Measurements from ENCODE around the gene PRKG1. TPM values are rescaled to one million over a fixed set of nuclear protein-coding genes. Genes with fewer than 3 reads are reported as not detected.

The PRKG1 gene
- total and polyA plus RNA-seq, 2 donors (not counting 1 experiment from before 2014, with no cell fraction given): not detected

DNA sequence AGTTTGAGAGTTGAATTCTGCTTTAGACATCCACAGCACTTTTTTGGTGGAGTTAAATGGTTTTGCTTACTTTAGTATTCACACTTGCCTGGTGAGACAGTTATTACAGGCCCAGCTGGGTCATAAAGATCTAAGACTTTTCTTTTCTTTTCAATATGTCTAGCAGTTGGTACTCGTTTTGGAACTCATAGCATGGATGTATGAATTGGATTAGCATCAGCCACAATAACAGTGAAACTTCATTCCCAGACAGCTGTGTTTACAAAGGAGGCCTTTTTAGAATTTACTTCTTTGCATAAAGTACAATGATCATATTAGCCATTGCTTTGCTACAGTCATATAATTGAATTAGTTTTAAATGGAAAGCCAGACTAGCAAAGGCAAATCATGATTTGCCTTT, 1071.3 kb downstream of the PRKG1 start:
- WGBS (ENCODE audit: insufficient coverage): no CpG with 5 or more reads among the region's 1 CpG
- Mint-ChIP-seq H3K27ac (no peak overlapping the region), H3K4me1 (no peaks in the 10 kb centered on the region), H3K4me3 (no peak overlapping the region), H3K9me3 (ENCODE audit: insufficient read depth) (no peaks in the 10 kb centered on the region), H3K27me3 (peaks cover 4% of the 10 kb centered on the region)
- Histone ChIP-seq H3K79me2 (ENCODE audit: control insufficient read depth, insufficient read depth, low read length) (no peaks in the 10 kb centered on the region), H3K27ac (ENCODE audit: low read length in 2 of 2) (no peak overlapping the region), H2AFZ (ENCODE audit: insufficient read depth, low read depth, low read length, poor library complexity, severe bottlenecking) (no peak overlapping the region), H3K27me3 (replicated peaks in 1 of 4; ENCODE audit: control extremely low read depth in 1 of 4, control insufficient read depth in 3 of 4, insufficient read depth in 4 of 4, low read length in 3 of 4) (no peaks in the 10 kb centered on the region), H3K4me1 (ENCODE audit: control insufficient read depth in 2 of 2, insufficient read depth in 2 of 2, low read length in 2 of 2) (no peaks in the 10 kb centered on the region), H3K4me3 (ENCODE audit: control extremely low read depth in 1 of 5, extremely low read depth in 1 of 5, insufficient read depth in 1 of 5, low read depth in 2 of 5, low read length in 4 of 5) (no peak overlapping the region), H3K9ac (ENCODE audit: low read length) (no peak overlapping the region), H3K4me2 (replicated peaks; ENCODE audit: low read depth, low read length, poor library complexity, severe bottlenecking) (no peak overlapping the region), H3K36me3 (replicated peaks in 1 of 2; ENCODE audit: control extremely low read depth in 1 of 2, control insufficient read depth in 1 of 2, extremely low read depth in 1 of 2, insufficient read depth in 2 of 2, low read length in 1 of 2) (no peaks in the 10 kb centered on the region), H4K20me1 (ENCODE audit: control insufficient read depth, insufficient read depth, low read length, poor library complexity, severe bottlenecking) (no peaks in the 10 kb centered on the region), H3K9me3 (ENCODE audit: control extremely low read depth in 1 of 3, control insufficient read depth in 2 of 3, insufficient read depth in 1 of 3, low read length in 2 of 3) (no peaks in the 10 kb centered on the region)
- POLR2A ChIA-PET: no interaction called here
- TF ChIP-seq, protein P1, sequence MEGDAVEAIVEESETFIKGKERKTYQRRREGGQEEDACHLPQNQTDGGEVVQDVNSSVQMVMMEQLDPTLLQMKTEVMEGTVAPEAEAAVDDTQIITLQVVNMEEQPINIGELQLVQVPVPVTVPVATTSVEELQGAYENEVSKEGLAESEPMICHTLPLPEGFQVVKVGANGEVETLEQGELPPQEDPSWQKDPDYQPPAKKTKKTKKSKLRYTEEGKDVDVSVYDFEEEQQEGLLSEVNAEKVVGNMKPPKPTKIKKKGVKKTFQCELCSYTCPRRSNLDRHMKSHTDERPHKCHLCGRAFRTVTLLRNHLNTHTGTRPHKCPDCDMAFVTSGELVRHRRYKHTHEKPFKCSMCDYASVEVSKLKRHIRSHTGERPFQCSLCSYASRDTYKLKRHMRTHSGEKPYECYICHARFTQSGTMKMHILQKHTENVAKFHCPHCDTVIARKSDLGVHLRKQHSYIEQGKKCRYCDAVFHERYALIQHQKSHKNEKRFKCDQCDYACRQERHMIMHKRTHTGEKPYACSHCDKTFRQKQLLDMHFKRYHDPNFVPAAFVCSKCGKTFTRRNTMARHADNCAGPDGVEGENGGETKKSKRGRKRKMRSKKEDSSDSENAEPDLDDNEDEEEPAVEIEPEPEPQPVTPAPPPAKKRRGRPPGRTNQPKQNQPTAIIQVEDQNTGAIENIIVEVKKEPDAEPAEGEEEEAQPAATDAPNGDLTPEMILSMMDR (IDR thresholded peaks at IDR 0.05): no peak
- TF ChIP-seq EZH2 (IDR thresholded peaks at IDR 0.05; ENCODE audit: borderline replicate concordance, insufficient read depth, low read depth, low read length, poor library complexity, severe bottlenecking): no peak
- intact Hi-C loops (cut with micrococcal nuclease): no loop called here
- no peak for ATAC-seq (ENCODE audit: low read depth)
- CTCF ChIA-PET: no interaction called here
- DNase-seq: no peak

DNA sequence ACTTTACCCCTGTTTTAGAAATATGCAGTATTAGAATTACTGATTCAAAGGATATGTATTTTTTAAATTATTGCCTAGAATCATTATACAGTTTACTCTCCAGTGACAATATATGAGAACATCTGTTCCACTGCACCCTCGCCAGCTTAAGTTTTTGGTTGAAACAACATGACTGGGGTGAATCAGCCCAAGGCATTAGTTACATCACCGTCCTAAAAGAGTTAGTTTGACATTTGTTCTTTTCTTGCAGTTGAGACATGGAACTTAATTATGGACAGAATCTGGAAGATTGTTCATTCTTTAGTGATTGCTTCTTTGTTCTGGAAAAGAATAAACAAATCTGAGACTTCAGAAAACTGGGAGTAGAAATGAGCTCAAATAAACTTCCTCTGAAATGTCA, 1072.5 kb downstream of the PRKG1 start:
- no peak overlapping the region for H3K9ac ChIP-seq (ENCODE audit: low read length)
- DNase-seq: no peak
- no peaks in the 10 kb centered on the region for H3K4me1 Mint-ChIP-seq
- H3K27me3 ChIP-seq (replicated peaks in 1 of 4; ENCODE audit: control extremely low read depth in 1 of 4, control insufficient read depth in 3 of 4, insufficient read depth in 4 of 4, low read length in 3 of 4): no peaks in the 10 kb centered on the region
- 100% methylated on average over 1 of the region's 2 CpGs for WGBS (ENCODE audit: insufficient coverage)
- no peaks in the 10 kb centered on the region for H3K36me3 ChIP-seq (replicated peaks in 1 of 2; ENCODE audit: control extremely low read depth in 1 of 2, control insufficient read depth in 1 of 2, extremely low read depth in 1 of 2, insufficient read depth in 2 of 2, low read length in 1 of 2)
- H3K4me3 Mint-ChIP-seq: no peak overlapping the region
- no peaks in the 10 kb centered on the region for H3K9me3 Mint-ChIP-seq (ENCODE audit: insufficient read depth)
- no peak overlapping the region for H3K4me2 ChIP-seq (replicated peaks; ENCODE audit: low read depth, low read length, poor library complexity, severe bottlenecking)
- H3K4me1 ChIP-seq (ENCODE audit: control insufficient read depth in 2 of 2, insufficient read depth in 2 of 2, low read length in 2 of 2): no peaks in the 10 kb centered on the region
- H3K27me3 Mint-ChIP-seq: peaks cover 4% of the 10 kb centered on the region
- no peak for ATAC-seq (ENCODE audit: low read depth)
- H3K9me3 ChIP-seq (ENCODE audit: control extremely low read depth in 1 of 3, control insufficient read depth in 2 of 3, insufficient read depth in 1 of 3, low read length in 2 of 3): no peaks in the 10 kb centered on the region
- no peak overlapping the region for H3K27ac ChIP-seq (ENCODE audit: low read length in 2 of 2)
- no peak overlapping the region for H3K27ac Mint-ChIP-seq
- ChIA-PET POLR2A (no interaction called here), CTCF (no interaction called here)
- H2AFZ ChIP-seq (ENCODE audit: insufficient read depth, low read depth, low read length, poor library complexity, severe bottlenecking): no peak overlapping the region
- H4K20me1 ChIP-seq (ENCODE audit: control insufficient read depth, insufficient read depth, low read length, poor library complexity, severe bottlenecking): no peaks in the 10 kb centered on the region
- H3K79me2 ChIP-seq (ENCODE audit: control insufficient read depth, insufficient read depth, low read length): no peaks in the 10 kb centered on the region
- TF ChIP-seq EZH2 (IDR thresholded peaks at IDR 0.05; ENCODE audit: borderline replicate concordance, insufficient read depth, low read depth, low read length, poor library complexity, severe bottlenecking): no peak
- TF ChIP-seq, protein P1 (IDR thresholded peaks at IDR 0.05): no peak
- H3K4me3 ChIP-seq (ENCODE audit: control extremely low read depth in 1 of 5, extremely low read depth in 1 of 5, insufficient read depth in 1 of 5, low read depth in 2 of 5, low read length in 4 of 5): no peak overlapping the region
- intact Hi-C loops (cut with micrococcal nuclease): no loop called here

Measured in B cell (primary cell).